NCI-H1417 (cell line): ENCODE results near the gene NXPH4.

Experiments
- DNase-seq, 3 experiments: peaks; one replicate each; lab custom pipeline; 2025; lab: John Stamatoyannopoulos, UW

NXPH4 gene

DNA sequence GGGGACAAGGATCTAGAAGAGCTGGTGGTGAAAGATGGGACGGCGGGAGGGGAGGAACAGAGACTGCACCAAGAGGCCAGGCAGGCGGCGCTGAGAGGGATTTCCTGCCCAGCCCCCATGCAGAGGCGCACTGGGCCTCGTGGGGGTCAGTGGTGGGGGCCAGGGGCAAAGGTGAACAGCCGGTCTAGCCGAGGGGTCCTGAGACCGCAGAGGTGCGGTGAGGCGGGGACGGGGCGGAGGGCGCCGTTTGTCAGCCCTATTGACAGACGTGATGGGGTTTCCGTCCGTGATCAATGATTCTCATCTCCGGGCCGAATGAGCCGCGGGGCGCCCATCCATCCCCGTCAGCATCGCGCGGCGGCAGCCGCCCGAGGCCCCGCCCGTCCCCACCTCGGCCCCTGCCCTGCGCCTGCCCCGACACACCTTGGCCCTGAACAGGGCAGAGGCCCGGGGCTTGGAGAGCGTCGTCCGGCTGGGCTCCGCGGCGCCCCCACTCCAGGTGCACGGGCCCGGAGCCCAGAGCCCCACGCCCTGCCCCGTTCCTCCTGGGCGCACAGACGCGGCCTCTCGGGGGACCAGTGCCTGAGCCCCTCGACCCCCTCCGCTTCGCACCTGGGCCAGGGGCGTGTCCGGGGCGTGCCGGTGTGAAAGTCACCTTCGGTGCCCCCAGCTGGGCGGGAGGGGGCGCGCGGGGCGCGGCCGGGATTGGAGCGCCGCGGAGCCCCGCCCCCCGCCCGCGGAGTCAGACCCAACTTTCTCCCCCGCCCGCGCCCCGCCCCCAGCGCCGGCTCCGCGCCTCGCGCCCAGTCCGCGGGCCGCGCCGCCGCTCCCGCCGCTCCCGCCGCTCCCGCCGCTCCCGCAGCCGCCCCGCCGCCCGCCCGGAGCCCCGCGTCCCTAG lies at the start of gene NXPH4:
NXPH4 (plus strand) TSS at position 781 of the 898 bp plus-strand sequence. CDS start 176 bp downstream, outside the sequence.
- peak; percentile 22 to 73 (median 58) for DNase-seq

- no peak for DNase-seq
These were observed 49.6 kb upstream of the NXPH4 start for GRCh38 chr12:57166971-57167371.

DNA sequence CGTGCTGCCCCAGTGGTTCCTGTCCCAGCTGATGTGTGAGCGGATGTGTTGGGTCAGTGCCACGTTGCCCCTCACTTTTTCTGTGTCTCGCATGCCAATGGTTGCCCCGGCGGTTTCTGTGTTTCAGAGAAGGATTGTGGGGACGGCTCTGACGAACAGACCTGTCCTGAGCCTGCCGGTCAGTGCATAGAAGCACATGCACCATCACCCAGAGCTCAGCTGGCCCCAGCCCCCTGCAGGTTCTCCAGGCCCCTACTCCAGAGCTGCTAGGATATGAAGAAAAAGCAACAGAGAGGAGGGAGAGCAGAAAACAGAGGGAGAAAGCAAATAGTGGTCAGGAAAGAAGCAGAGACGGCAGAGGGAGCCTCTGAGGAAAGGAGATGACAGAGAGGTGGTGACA lies 48.5 kb upstream of the NXPH4 start:
- no peak for DNase-seq

- no peak for DNase-seq
These were observed 47.4 kb upstream of the NXPH4 start for GRCh38 chr12:57169046-57169795.

GRCh38 chr12:57169969-57170368 lies 46.6 kb upstream of the NXPH4 start:
- no peak for DNase-seq

DNA sequence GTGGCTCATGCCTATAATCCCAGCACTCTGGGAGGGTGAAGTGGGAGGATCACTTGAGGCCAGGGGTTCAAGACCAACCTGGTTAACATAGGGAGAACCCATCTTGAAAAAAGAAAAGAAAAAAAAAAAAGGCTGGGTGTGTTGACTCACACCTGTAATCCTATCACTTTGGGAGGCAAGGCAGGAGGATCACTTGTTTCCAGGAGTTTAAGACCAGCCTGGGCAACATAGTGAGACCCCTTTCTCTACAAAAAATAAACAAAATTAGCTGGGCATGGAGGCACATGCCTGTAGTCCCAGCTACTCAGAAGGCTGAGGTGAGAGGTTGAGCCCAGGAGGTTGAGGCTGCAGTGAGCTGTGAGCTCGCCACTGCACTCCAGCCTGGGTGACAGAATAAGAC lies 46.2 kb upstream of the NXPH4 start:
- no peak for DNase-seq

DNA sequence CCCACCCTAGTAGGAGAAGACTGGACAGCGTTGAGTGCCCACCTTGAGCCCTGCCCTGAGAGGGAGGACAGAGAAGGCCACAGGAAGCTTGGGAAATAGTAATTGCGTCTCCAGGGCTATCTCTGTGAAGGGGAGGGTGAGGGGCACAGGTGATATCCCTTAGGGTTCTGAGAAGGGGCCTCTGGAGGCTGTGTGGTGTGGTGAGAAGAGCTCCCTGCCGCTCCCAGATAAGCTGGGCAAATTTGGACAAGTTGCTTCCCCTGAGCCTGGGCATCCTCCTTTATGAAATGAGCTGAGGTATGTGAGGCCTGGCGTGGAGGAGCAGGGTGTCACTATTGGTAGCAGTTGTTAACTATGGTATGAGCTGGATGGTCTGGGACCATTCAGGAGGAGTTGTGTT lies 45.7 kb upstream of the NXPH4 start:
- no peak for DNase-seq

DNA sequence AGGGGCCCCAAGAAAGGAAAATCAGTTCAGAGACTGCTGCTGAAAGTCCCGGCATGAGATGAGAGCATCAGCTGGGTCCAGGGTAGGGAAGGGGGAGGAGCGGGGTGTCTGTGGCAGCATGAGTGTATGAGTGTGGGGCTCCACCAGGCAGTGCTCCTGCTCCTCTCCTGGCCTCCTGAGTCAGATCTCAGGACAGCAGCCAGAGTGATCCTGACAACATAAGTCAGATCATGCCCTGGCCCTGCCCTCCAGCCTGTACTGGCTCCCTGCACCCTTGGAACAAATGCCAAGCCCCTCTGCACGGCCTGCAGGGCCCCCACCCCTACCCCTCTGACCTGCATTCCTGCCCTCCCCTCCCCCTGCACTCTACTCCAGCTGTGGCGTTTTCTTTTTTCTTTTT lies 44.9 kb upstream of the NXPH4 start:
- no peak for DNase-seq

- DNase-seq: peak in 1 of 3 experiments; percentile 5
These were observed 43.5 kb upstream of the NXPH4 start for GRCh38 chr12:57173089-57173488.

DNA sequence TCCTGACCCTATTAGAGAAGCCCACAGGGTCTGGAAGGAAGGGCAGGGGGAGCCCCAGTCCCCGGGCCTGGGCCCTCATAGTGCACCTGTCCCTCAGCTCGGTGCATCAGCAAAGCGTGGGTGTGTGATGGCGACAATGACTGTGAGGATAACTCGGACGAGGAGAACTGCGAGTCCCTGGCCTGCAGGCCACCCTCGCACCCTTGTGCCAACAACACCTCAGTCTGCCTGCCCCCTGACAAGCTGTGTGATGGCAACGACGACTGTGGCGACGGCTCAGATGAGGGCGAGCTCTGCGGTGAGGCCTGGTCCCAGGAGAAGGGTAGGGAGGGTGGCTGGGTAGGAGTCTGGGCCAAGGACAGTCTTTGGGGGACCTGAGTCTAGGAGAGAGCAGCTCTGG lies 42.9 kb upstream of the NXPH4 start:
- DNase-seq: no peak

- peak; percentile 89 to 93 (median 92) for DNase-seq
These were observed 41.0 kb upstream of the NXPH4 start for GRCh38 chr12:57175428-57176138.

- DNase-seq: no peak
These were observed 40.5 kb upstream of the NXPH4 start for GRCh38 chr12:57176139-57176477.

- no peak for DNase-seq
These were observed 39.7 kb upstream of the NXPH4 start for GRCh38 chr12:57176846-57177245.

- no peak for DNase-seq
These were observed 39.2 kb upstream of the NXPH4 start for GRCh38 chr12:57177354-57177753.

DNA sequence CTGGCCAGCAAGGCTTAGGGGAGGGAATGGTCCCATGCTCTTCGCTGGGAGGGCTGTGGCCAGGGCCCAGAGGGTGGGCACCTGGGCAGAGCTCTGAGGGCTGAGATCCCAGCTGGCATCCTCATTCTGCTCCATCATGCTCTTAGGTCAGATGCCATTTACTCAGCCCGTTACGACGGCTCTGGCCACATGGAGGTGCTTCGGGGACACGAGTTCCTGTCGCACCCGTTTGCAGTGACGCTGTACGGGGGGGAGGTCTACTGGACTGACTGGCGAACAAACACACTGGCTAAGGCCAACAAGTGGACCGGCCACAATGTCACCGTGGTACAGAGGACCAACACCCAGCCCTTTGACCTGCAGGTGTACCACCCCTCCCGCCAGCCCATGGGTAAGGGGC lies 38.4 kb upstream of the NXPH4 start:
- DNase-seq: no peak

- DNase-seq: no peak
These were observed 37.1 kb upstream of the NXPH4 start for GRCh38 chr12:57179331-57180086.

DNA sequence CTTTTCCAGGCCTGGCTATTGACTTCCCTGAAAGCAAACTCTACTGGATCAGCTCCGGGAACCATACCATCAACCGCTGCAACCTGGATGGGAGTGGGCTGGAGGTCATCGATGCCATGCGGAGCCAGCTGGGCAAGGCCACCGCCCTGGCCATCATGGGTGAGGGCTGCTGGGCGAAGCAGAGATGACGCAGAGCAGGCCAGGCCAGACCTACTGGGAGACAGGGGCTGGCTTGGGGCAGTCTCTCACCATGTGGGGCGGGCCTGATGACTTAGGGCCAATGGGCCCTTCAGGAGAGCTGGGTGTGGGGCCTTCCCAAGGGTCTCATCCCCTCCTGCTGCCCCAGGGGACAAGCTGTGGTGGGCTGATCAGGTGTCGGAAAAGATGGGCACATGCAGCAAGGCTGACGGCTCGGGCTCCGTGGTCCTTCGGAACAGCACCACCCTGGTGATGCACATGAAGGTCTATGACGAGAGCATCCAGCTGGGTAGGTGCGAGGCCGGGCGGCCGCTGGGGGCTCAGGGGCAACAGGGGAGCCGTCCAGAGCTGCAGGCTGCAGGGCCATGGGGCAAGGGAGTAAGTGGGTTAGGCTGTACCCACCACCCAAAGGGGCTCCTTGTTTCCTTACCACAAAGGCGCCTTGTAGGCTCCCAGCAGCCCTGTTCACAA lies 36.1 kb upstream of the NXPH4 start:
- DNase-seq: no peak

DNA sequence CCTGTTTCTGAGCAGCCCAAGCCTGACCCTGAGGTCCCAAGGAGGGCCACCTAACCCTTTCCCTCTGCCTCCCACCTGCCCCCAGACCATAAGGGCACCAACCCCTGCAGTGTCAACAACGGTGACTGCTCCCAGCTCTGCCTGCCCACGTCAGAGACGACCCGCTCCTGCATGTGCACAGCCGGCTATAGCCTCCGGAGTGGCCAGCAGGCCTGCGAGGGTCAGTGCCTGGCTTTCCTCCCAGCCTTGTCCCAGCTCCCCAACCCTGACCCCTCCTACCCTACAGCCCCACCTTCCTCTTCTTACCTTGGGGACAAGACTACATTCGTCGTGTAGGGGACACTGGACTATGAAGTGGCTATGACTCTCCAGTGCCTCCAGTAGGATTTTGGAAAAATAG lies 35.5 kb upstream of the NXPH4 start:
- no peak for DNase-seq

- DNase-seq: no peak
These were observed 34.9 kb upstream of the NXPH4 start for GRCh38 chr12:57181561-57182155.

DNA sequence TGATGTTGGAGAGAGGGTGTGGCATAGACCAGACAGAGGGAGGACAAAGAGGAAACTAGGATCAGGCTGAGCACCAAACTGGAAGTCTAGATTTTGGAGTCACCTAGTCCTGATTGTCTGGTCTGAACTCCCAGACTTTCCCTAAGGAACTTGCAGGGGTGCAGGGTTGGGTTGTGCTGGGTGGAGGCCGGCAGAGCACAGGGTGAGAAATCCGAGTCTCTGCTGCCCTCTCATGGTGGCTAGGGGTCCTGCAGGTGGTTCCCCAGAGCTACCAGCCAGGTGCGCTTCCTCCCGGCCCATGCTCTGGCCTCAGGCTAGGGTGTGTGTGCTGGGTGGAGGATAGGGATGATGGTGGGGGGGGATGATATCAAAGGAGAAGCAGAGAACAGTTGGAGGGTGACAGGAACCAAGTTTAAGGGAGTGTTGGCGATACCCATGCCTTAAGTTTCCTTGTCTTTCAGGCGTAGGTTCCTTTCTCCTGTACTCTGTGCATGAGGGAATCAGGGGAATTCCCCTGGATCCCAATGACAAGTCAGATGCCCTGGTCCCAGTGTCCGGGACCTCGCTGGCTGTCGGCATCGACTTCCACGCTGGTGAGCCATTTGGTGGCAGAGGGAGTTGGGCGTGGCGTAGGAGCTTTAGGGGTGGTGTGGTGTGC lies 33.5 kb upstream of the NXPH4 start:
- DNase-seq: peak; percentile 73 to 86 (median 76)
